Measurements from ENCODE around the gene TXNRD2. TPM values are rescaled to one million over a fixed set of nuclear protein-coding genes. Genes with fewer than 3 reads are reported as not detected.

Gene TXNRD2
- total RNA-seq, 1 donor: 19.5 TPM

- Histone ChIP-seq H3K4me1 (ENCODE audit: insufficient read depth, low read length) (peaks cover 13% of the 10 kb centered on the region), H3K4me3 (ENCODE audit: insufficient read depth, low read length) (no peak overlapping the region), H2AFZ (ENCODE audit: low read length) (no peak overlapping the region), H3K36me3 (ENCODE audit: insufficient read depth, low read length) (no peaks in the 10 kb centered on the region), H3K4me2 (ENCODE audit: insufficient read depth, low read length) (no peak overlapping the region), H3K27ac (ENCODE audit: low read depth, low read length) (no peak overlapping the region), H3K27me3 (ENCODE audit: insufficient read depth, low read length) (no peaks in the 10 kb centered on the region), H3K9me3 (ENCODE audit: low read depth, low read length) (no peaks in the 10 kb centered on the region), H3K79me2 (ENCODE audit: insufficient read depth, low read length) (peaks cover 16% of the 10 kb centered on the region), H4K20me1 (ENCODE audit: insufficient read depth, low read length) (no peaks in the 10 kb centered on the region)
- no peak for DNase-seq (ENCODE audit: insufficient read length, low spot score, missing footprints)
- TF ChIP-seq, protein P1, sequence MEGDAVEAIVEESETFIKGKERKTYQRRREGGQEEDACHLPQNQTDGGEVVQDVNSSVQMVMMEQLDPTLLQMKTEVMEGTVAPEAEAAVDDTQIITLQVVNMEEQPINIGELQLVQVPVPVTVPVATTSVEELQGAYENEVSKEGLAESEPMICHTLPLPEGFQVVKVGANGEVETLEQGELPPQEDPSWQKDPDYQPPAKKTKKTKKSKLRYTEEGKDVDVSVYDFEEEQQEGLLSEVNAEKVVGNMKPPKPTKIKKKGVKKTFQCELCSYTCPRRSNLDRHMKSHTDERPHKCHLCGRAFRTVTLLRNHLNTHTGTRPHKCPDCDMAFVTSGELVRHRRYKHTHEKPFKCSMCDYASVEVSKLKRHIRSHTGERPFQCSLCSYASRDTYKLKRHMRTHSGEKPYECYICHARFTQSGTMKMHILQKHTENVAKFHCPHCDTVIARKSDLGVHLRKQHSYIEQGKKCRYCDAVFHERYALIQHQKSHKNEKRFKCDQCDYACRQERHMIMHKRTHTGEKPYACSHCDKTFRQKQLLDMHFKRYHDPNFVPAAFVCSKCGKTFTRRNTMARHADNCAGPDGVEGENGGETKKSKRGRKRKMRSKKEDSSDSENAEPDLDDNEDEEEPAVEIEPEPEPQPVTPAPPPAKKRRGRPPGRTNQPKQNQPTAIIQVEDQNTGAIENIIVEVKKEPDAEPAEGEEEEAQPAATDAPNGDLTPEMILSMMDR (IDR thresholded peaks at IDR 0.05; ENCODE audit: extremely low read depth, low read depth, low read length): no peak
These were observed 81.6 kb downstream of the TXNRD2 start for GRCh38 chr22:19859861-19860510.

GRCh38 chr22:19857382-19857781 lies 84.2 kb downstream of the TXNRD2 start:
- peaks cover 27% of the 10 kb centered on the region for H3K4me1 ChIP-seq (ENCODE audit: insufficient read depth, low read length)
- H3K27me3 ChIP-seq (ENCODE audit: insufficient read depth, low read length): no peaks in the 10 kb centered on the region
- DNase-seq (ENCODE audit: insufficient read length, low spot score, missing footprints): no peak
- no peak overlapping the region for H3K27ac ChIP-seq (ENCODE audit: low read depth, low read length)
- no peak overlapping the region for H3K4me3 ChIP-seq (ENCODE audit: insufficient read depth, low read length)
- peaks cover 17% of the 10 kb centered on the region for H4K20me1 ChIP-seq (ENCODE audit: insufficient read depth, low read length)
- H3K4me2 ChIP-seq (ENCODE audit: insufficient read depth, low read length): no peak overlapping the region
- no peaks in the 10 kb centered on the region for H3K9me3 ChIP-seq (ENCODE audit: low read depth, low read length)
- TF ChIP-seq, protein P1 (IDR thresholded peaks at IDR 0.05; ENCODE audit: extremely low read depth, low read depth, low read length): no peak
- H3K36me3 ChIP-seq (ENCODE audit: insufficient read depth, low read length): peaks cover under 1% of the 10 kb centered on the region
- peaks cover 39% of the 10 kb centered on the region for H3K79me2 ChIP-seq (ENCODE audit: insufficient read depth, low read length)
- no peak overlapping the region for H2AFZ ChIP-seq (ENCODE audit: low read length)

GRCh38 chr22:19855504-19856409 lies 85.9 kb downstream of the TXNRD2 start:
- Histone ChIP-seq H3K4me1 (ENCODE audit: insufficient read depth, low read length) (peaks cover 27% of the 10 kb centered on the region), H3K36me3 (ENCODE audit: insufficient read depth, low read length) (peaks cover 17% of the 10 kb centered on the region), H3K4me2 (ENCODE audit: insufficient read depth, low read length) (peak overlapping the region; percentile 95), H3K9me3 (ENCODE audit: low read depth, low read length) (no peaks in the 10 kb centered on the region), H3K27ac (ENCODE audit: low read depth, low read length) (peak overlapping the region; percentile 92), H4K20me1 (ENCODE audit: insufficient read depth, low read length) (peaks cover 23% of the 10 kb centered on the region), H3K4me3 (ENCODE audit: insufficient read depth, low read length) (peak overlapping the region; percentile 99), H2AFZ (ENCODE audit: low read length) (peak overlapping the region; percentile 92), H3K27me3 (ENCODE audit: insufficient read depth, low read length) (no peaks in the 10 kb centered on the region), H3K79me2 (ENCODE audit: insufficient read depth, low read length) (peaks cover 56% of the 10 kb centered on the region)
- DNase-seq (ENCODE audit: insufficient read length, low spot score, missing footprints): peak; percentile 90
- TF ChIP-seq, protein P1 (IDR thresholded peaks at IDR 0.05; ENCODE audit: extremely low read depth, low read depth, low read length): no peak

Data from osteoblast (primary cell).